GM21381 (cell line): Measurements from ENCODE around the gene CYSLTR2.
"Not testable (repeated sequence)": the region's sequence is repeated elsewhere in the genome, so short reads cannot be mapped to it uniquely, and the experiment has no call there.

Experiments
- ATAC-seq: cut with Tn5 transposase; IDR thresholded peaks from one replicate; pipeline ENCODE4 v1.9.1; 2021; ENCODE audit warnings: mild to moderate bottlenecking, moderate library complexity; ENCODE audit not compliant: unreplicated experiment

The CYSLTR2 gene

DNA sequence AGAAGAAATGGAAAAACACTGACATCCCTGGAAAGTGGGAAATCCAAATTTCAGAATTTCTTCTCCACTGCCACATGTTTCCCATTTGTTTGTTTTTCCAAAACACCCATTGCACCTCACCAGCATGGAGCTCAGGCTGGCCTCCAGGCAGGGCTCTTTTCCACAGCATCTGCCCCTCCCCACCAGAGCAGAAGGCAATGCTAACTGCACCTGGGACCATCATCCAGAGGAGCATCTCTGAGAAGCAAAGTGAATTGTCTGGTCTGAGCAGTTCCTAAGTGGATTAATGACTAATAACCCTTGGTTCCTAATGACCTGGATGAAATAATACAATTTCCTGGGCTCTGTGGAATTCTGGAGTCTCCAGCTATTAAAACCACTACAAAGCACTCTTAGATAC, 8.8 kb upstream of the CYSLTR2 start:
- no peak for ATAC-seq

GRCh38 chr13:48645845-48646244, 7.9 kb upstream of the CYSLTR2 start:
- ATAC-seq, result no peak

DNA sequence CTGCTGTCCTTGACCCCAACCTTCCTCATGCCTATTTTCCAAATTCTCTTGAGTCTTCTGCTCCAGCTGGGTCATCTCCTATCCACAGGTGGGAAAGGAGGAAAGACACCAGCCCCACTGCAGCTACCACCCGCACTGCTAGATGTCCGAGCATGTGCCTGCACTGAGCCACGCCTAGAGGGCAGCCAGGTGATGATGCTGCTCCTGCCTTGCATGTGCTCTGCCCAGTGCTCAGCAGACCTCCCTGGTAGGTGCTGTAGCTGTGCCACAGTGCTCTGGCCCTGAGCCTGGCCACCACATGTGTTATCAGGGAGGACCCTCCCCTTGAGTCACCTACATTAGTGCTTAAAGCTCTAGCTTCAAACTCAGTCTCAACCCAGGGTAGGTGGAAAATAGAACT, 6.9 kb upstream of the CYSLTR2 start:
- no peak for ATAC-seq

- no peak for ATAC-seq
Measured at GRCh38 chr13:48647625-48648024, 6.1 kb upstream of the CYSLTR2 start.

DNA sequence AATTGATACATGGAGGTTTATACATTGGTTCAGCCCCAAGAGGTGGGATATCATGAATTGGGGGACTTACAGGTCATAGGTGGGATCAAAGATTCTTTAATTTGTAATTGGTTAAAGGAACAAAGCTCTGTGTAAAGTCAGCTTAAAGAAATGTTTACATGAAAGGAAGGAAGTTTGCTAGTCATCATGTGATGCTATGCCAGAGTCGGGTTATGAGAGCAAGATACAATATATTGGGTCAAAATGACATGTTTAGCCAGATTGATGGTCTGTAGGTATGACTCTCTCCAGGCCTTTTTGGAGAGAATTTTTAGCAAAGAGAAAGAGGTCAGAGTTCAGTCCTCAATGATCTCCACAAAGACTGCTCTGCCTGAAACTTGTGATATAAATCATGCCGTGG, 5.3 kb upstream of the CYSLTR2 start:
- ATAC-seq, result no peak

DNA sequence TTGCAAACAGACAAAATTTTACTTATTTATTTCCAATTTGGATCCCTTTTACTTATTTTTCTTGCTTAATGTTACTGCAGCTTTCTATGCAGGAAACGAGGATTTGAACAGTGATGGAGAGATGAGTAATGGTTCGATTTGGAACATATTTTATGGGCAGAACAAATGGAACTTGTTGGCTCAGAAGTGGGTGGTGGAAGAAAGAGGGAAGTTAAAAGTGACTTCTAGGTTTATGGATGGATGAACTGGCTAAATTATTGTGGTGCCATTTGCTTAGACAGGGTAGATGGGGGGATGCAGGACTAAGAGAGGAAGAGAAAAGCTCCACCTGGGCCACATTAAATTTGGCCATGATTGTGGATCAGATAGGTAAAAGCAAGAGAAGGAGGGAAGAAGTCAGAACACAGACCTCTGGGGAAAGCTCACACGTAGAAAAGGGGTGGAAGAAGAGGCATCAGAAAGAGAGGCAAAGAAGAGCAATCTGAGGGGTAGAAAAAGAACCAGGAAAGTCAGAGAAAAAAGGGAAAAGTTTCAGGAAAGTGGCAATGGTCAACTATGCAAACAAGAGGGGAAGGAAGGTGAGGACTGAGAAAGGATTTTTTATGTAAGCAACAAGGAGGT, 768 bp upstream of the CYSLTR2 start:
- no peak for ATAC-seq

DNA sequence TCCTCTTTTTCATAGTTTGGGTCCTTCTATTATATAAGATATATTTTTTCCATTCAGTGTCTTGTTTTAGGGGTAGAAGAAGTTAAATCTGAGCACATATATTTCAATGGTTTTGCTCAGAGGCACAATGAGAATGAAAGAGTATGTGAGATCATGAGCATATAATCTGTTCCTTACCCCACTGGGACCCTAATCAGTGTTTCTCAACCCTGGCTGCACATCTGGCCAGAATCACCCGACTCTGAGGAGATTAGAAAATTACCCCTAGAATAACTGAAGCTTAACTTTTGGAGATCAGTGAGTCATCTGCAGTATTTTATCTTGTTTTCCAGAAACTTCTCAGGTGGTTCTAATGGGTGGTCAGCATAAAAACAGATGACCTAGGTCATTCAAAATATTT, 782 bp downstream of the CYSLTR2 start:
- no peak for ATAC-seq

GRCh38 chr13:48655291-48655690, 1.6 kb downstream of the CYSLTR2 start:
- ATAC-seq, result no peak

GRCh38 chr13:48656608-48657007, 2.9 kb downstream of the CYSLTR2 start:
- no peak for ATAC-seq

DNA sequence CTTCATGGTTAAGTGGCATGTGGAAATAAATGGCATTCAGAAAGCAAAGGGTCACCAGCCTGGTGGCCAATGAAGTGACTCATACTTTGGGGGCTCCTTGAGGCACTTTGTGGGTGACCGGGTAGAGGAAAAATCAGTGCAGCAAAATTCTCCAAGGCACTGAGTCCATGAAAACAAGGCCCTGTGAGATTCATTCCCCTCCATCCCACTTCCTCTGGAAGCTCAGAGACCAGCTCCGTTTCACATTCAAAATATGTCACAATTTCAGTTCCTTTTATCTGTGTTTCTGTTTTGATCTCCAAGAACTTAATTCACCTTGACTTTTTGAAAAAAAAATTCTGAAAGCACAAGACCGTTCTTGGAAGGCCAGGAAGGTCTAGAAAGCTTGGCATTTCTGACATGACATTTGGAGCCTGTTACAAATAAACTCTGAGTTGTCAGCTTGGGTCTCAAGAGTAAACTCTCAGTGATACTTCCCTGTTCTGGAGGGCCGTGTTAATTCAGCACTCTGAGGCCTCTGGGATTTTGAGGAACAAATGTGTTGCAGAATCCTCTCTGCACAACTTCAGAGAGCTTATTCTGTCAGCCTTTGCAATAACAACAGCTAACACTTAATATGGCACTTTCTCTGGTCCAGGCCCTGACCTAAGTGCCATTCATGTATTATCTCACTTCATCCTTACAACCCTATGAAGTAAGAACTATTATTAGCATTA, 6.8 kb downstream of the CYSLTR2 start:
- no peak for ATAC-seq

DNA sequence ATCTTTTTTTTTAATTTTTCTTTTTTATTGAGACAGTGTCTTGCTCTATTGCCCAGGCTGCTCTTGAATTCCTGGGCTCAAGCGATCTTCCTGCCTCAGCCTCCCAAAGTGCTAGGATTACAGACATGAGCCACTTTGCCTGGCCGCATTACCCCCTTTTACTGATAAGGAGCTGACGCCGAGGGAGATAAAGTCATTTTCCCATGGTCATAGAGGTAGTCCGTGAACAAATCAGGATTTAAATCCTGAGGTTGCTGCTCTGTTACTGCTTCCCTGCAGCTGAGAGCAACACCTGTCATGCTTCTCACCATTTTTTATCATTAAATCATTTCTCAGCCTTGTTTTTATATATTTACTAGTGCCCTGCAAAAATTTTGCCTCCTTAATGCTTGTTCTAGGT, 7.4 kb downstream of the CYSLTR2 start:
- no peak for ATAC-seq

DNA sequence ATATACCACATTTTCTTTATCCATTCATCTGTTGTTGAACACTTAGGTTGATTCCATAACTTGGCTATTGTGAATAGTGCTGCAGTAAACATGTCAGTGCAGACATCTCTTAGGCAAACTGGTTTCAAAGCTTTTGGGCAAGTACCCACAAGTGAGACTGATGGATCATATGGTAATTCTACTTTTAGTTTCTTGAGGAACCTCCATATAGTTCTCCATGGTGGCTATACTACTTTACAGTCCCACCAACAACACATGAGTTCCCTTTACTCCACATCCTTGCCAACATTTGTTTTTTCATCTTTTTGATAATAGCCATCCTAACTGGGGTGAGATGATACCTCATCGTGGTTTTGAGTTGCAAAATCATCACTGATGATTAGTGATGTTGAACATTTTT, 8.5 kb downstream of the CYSLTR2 start:
- ATAC-seq, result no peak

DNA sequence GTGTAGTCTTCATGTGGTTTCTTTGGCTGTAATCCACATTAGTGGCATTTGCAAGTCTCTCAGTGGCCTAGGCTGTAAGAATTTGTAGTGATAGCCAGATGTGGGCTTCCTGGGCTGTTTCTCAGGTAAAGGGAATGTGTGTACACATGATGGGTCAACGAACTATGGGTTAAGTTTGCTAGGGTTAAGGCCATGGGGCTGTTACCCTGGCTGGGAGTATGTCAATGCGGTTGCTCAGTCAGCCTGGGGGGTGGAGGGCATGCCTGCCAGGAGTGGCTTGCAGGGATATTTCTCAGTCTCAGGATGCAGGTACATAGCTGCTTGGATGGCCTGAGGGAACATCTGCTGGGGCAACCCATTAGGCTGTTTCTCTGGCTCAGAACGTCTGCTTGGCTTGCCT, 13.4 kb downstream of the CYSLTR2 start:
- ATAC-seq, result no peak

- ATAC-seq, result not testable (repeated sequence)
Measured at GRCh38 chr13:48671421-48671820, 17.7 kb downstream of the CYSLTR2 start.

DNA sequence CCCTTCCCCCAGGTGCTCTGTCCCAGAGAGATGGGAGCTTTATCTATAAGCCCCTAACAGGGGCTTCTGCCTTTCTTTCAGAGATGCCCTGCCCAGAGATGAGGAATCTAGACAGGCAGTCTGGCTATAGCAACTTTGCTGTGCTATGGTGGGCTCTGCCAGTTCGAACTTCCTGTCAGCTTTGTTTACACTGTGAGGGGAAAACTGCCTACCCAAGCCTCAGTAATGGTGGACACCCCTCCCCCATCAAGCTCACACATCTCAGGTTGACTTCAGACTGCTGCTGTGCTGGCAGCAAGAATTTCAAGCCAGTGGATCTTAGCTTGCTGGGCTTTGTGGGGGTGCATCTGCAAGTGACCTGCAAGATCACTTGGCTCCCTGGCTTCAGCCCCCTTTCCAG, 21.5 kb downstream of the CYSLTR2 start:
- no peak for ATAC-seq

- no peak for ATAC-seq
Measured at GRCh38 chr13:48678316-48678715, 24.6 kb downstream of the CYSLTR2 start.

DNA sequence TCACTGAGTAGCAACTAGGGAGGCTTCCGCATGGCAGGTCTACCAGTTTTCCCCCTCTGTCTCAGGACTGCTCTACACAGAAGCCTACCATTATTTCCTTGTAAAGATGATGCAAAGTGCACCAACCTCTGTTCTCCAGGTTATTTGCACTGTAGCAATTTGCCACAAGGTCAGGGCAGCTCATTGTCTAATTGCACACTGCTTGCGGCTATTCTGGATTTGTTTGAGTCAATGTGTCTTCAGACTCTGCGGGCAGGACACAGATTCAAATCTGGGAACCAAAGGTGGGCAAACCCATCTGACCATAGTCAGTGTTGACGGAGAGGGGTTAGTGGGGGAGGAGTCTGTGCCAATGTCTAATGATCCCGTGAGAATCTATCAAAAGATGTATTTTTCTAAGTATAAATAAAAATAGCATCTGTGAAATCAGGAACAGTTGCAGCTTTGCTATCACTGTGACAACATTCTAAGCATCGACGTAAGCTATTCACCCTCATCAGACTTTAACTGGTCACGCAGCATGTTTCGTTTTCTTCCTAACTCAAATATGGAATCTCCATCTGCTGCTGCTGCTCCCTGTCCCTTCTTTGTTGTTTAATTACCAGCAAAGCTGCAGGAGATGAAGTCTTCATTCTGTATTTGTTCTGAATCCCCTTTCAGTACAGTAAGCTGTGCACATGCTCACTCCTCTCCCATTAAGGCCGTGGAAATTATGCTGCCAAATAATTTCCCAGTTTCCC, 26.4 kb downstream of the CYSLTR2 start:
- no peak for ATAC-seq

GRCh38 chr13:48680756-48681392, 27.1 kb downstream of the CYSLTR2 start:
- ATAC-seq, result no peak

DNA sequence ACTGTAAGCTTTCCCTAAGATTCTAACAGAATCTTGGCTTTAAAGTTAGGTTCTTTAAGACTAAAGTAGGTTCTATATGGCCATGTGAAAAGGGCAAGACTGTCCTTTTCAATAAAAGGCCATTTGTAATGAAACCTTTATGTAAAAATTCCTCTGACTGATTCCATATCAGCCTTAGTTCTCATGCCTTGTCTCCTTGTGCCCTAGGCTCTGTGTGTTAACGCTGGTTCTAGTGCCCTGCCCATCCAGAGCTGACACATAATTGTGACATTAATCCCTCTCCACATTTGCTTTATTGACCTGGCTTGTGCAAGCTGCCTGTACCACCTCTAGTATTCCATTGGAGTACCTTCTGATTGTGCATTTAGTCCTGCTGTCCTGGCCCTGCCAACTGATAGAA, 28.2 kb downstream of the CYSLTR2 start:
- no peak for ATAC-seq

- no peak for ATAC-seq
Measured at GRCh38 chr13:48682436-48682835, 28.7 kb downstream of the CYSLTR2 start.

- no peak for ATAC-seq
Measured at GRCh38 chr13:48686636-48687210, 33.0 kb downstream of the CYSLTR2 start.
